HEK293 (cell line): ENCODE results near the gene FRY.

Experiments
- CTCF ChIA-PET: fragments of 350-600 bp; formaldehyde crosslinking; extraction: SDS; loops from one replicate; lab custom pipeline; 2021; ENCODE audit warnings: antibody characterized with exemption; lab: Yijun Ruan, JAX
- POLR2A ChIA-PET: fragments of 300-600 bp; formaldehyde crosslinking; extraction: SDS; loops from one replicate; lab custom pipeline; 2020; ENCODE audit warnings: antibody characterized with exemption, inconsistent platforms; lab: Yijun Ruan, JAX
- H3K27ac ChIP-seq: fragments of 200-500 bp; sonication (Bioruptor generic); 2 replicates; pipeline ENCODE4 v1.5.1; 2014; ENCODE audit warnings: low read depth, low read length, control low read depth, inconsistent platforms; ENCODE audit errors: extremely low read depth
- H3K36me3 ChIP-seq, 2 experiments: fragments of 200-500 bp in 1 of 2; sonication (Bioruptor generic) in 1 of 2; 1 replicate in 1 of 2; 2 replicates in 1 of 2; pipeline ENCODE4 v1.5.1; 2014 to 2017; ENCODE audit warnings: inconsistent platforms in 2 of 2, low read length in 2 of 2; ENCODE audit not compliant: control insufficient read depth in 2 of 2, insufficient read depth in 1 of 2
- H3K4me1 ChIP-seq: fragments of 200-500 bp; sonication (Bioruptor generic); 2 replicates; pipeline ENCODE4 v1.5.1; 2014; ENCODE audit warnings: mild to moderate bottlenecking, low read length, inconsistent platforms; ENCODE audit not compliant: control insufficient read depth, insufficient read depth
- H3K4me3 ChIP-seq: 2 replicates; pipeline ENCODE4 v1.5.1; 2011; ENCODE audit warnings: low read depth, mild to moderate bottlenecking, control low read depth, low read length, moderate library complexity
- H3K9me3 ChIP-seq: fragments of 200-500 bp; sonication (Bioruptor generic); 2 replicates; pipeline ENCODE4 v1.5.1; 2014; ENCODE audit warnings: low read depth, low read length, inconsistent platforms; ENCODE audit not compliant: control insufficient read depth, insufficient read depth
- PRDM4 ChIP-seq: fragments of 450-650 bp; formaldehyde crosslinking; IDR thresholded peaks from 2 replicates; pipeline ENCODE4 v1.5.1; 2017; ENCODE audit warnings: missing biosample characterization, missing genetic modification characterization
- PRDM6 ChIP-seq: fragments of 450-650 bp; formaldehyde crosslinking; IDR thresholded peaks from 2 replicates; pipeline ENCODE4 v1.5.1; 2017; ENCODE audit warnings: missing biosample characterization, missing genetic modification characterization
- SP7 ChIP-seq: fragments of 450-650 bp; formaldehyde crosslinking; IDR thresholded peaks from 2 replicates; pipeline ENCODE4 v1.5.1; 2016; ENCODE audit warnings: missing biosample characterization, missing genetic modification characterization
- YY1 ChIP-seq: fragments of 450-650 bp; formaldehyde crosslinking; IDR thresholded peaks from 2 replicates; pipeline ENCODE4 v1.5.1; 2018; ENCODE audit warnings: missing biosample characterization, missing genetic modification characterization
- YY2 ChIP-seq: fragments of 450-650 bp; formaldehyde crosslinking; IDR thresholded peaks from 2 replicates; pipeline ENCODE4 v1.5.1; 2016; ENCODE audit warnings: missing biosample characterization, missing genetic modification characterization
- ZBTB10 ChIP-seq: fragments of 450-650 bp; formaldehyde crosslinking; IDR thresholded peaks from 2 replicates; pipeline ENCODE4 v1.5.1; 2016; ENCODE audit warnings: missing biosample characterization, missing genetic modification characterization
- ZBTB11 ChIP-seq: fragments of 450-650 bp; formaldehyde crosslinking; conservative IDR thresholded peaks from 2 replicates; pipeline ENCODE4 v1.5.1; 2016; ENCODE audit warnings: low read depth, missing biosample characterization, missing genetic modification characterization
- ZNF121 ChIP-seq: fragments of 450-650 bp; formaldehyde crosslinking; IDR thresholded peaks from 2 replicates; pipeline ENCODE4 v1.5.1; 2016; ENCODE audit warnings: missing biosample characterization, missing genetic modification characterization
- ZNF18 ChIP-seq: fragments of 450-650 bp; formaldehyde crosslinking; IDR thresholded peaks from 2 replicates; pipeline ENCODE4 v1.5.1; 2016; ENCODE audit warnings: missing biosample characterization, missing genetic modification characterization
- ZNF426 ChIP-seq: fragments of 450-650 bp; formaldehyde crosslinking; IDR thresholded peaks from 2 replicates; pipeline ENCODE4 v1.5.1; 2017; ENCODE audit warnings: missing biosample characterization, missing genetic modification characterization, mild to moderate bottlenecking, inconsistent platforms, moderate library complexity
- ZNF488 ChIP-seq: fragments of 450-650 bp; formaldehyde crosslinking; IDR thresholded peaks from 2 replicates; pipeline ENCODE4 v1.5.1; 2016; ENCODE audit warnings: missing biosample characterization, missing genetic modification characterization
- ZNF518A ChIP-seq: fragments of 450-650 bp; formaldehyde crosslinking; conservative IDR thresholded peaks from 2 replicates; pipeline ENCODE4 v1.5.1; 2016; ENCODE audit warnings: low read depth, missing biosample characterization, missing genetic modification characterization
- ZNF600 ChIP-seq: fragments of 450-650 bp; formaldehyde crosslinking; IDR thresholded peaks from 2 replicates; pipeline ENCODE4 v1.5.1; 2016; ENCODE audit warnings: missing biosample characterization, missing genetic modification characterization
- ZNF658 ChIP-seq: fragments of 450-650 bp; formaldehyde crosslinking; IDR thresholded peaks from 2 replicates; pipeline ENCODE4; 2016; ENCODE audit warnings: missing biosample characterization, missing genetic modification characterization
- ZSCAN18 ChIP-seq: fragments of 450-650 bp; formaldehyde crosslinking; IDR thresholded peaks from 2 replicates; pipeline ENCODE4 v1.5.1; 2016; ENCODE audit warnings: missing biosample characterization, missing genetic modification characterization
- ZSCAN23 ChIP-seq: fragments of 450-650 bp; formaldehyde crosslinking; IDR thresholded peaks from 2 replicates; pipeline ENCODE4 v1.5.1; 2016; ENCODE audit warnings: missing biosample characterization, missing genetic modification characterization

Gene FRY

GRCh38 chr13:32210101-32210500, 178.5 kb downstream of the FRY start (continued):
- no peak for TF ChIP-seq PRDM4 (tag by site-specific recombination)
- TF ChIP-seq ZNF518A, result no peak
- TF ChIP-seq ZNF600 (tag by site-specific recombination), result no peak
- TF ChIP-seq ZSCAN23 (tag by site-specific recombination), result no peak
- TF ChIP-seq ZNF488 (tag by site-specific recombination), result no peak
- TF ChIP-seq ZSCAN18 (tag by site-specific recombination), result no peak
- no peak for TF ChIP-seq YY2

GRCh38 chr13:32211813-32212212, 180.2 kb downstream of the FRY start:
- CTCF ChIA-PET, result no interaction called here
- no peaks in the 10 kb centered on the region for H3K9me3 ChIP-seq
- no peaks in the 10 kb centered on the region; a peak in 1 of 3 replicates for H3K36me3 ChIP-seq
- H3K4me1 ChIP-seq, result no peaks in the 10 kb centered on the region
- H3K4me3 ChIP-seq, result no peak overlapping the region
- no peak overlapping the region for H3K27ac ChIP-seq
- POLR2A ChIA-PET, result no interaction called here
- no peak for TF ChIP-seq ZNF121 (tag by site-specific recombination)
- no peak for TF ChIP-seq YY1 (tag by site-specific recombination)
- TF ChIP-seq ZBTB11, result no peak
- no peak for TF ChIP-seq ZNF658 (tag by site-specific recombination)
- no peak for TF ChIP-seq ZNF426 (tag by site-specific recombination)
- no peak for TF ChIP-seq ZNF18
- TF ChIP-seq ZBTB10 (tag by site-specific recombination), result no peak
- TF ChIP-seq SP7 (tag by site-specific recombination), result no peak
- no peak for TF ChIP-seq PRDM6 (tag by site-specific recombination)
